Measurements from ENCODE around the gene SLC9A5.

The SLC9A5 gene, protein sequence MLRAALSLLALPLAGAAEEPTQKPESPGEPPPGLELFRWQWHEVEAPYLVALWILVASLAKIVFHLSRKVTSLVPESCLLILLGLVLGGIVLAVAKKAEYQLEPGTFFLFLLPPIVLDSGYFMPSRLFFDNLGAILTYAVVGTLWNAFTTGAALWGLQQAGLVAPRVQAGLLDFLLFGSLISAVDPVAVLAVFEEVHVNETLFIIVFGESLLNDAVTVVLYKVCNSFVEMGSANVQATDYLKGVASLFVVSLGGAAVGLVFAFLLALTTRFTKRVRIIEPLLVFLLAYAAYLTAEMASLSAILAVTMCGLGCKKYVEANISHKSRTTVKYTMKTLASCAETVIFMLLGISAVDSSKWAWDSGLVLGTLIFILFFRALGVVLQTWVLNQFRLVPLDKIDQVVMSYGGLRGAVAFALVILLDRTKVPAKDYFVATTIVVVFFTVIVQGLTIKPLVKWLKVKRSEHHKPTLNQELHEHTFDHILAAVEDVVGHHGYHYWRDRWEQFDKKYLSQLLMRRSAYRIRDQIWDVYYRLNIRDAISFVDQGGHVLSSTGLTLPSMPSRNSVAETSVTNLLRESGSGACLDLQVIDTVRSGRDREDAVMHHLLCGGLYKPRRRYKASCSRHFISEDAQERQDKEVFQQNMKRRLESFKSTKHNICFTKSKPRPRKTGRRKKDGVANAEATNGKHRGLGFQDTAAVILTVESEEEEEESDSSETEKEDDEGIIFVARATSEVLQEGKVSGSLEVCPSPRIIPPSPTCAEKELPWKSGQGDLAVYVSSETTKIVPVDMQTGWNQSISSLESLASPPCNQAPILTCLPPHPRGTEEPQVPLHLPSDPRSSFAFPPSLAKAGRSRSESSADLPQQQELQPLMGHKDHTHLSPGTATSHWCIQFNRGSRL

DNA sequence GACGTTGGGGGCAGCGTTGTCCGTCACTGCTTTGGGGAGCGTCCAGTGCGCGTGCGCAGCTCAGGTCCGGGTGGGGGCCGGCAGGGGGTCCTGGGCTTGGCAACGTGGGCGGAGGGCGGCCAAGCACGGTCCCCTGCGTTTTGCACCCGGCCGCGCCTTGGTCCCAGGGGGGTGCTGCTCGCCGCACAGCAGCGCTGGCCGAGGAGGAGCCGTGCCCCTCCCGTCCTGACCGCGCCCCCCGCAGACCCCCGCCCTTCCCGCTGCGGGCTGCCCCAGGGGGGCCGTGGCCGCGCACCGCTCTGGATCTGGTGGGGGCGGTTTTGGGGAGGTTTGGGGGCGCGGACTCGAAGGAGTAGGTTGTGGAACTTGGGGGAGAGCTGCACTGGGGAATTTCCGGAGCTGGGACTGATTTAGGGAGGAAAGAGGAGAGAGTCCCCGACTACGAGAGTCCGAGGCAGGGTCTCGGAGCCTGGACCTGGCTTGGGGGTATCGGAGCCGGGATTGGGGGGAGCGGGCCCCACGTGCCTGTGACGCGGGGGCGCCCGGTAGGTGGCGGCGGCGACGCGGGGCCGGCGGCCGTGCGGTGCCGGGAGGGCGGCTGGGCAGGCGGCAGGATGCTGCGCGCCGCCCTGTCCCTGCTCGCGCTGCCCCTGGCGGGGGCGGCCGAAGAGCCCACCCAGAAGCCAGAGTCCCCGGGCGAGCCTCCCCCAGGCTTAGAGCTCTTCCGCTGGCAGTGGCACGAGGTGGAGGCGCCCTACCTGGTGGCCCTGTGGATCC is at the start of gene SLC9A5:
SLC9A5 (plus strand) TSS at position 579 of the 777 bp plus-strand sequence; CDS start at position 615, 36 bp downstream.
- peak; percentile 53 for DNase-seq

- no peak for DNase-seq
These were observed 49.6 kb upstream of the SLC9A5 start, which contains the start of gene ELMO3 for GRCh38 chr16:67199011-67199807. ELMO3 (plus strand) TSS chr16:67199131; CDS start chr16:67199327, 196 bp downstream.

GRCh38 chr16:67199808-67200198 is 49.0 kb upstream of the SLC9A5 start:
- DNase-seq: no peak

- DNase-seq: no peak
These were observed 48.3 kb upstream of the SLC9A5 start for GRCh38 chr16:67200491-67200890.

GRCh38 chr16:67201411-67202345 is 47.1 kb upstream of the SLC9A5 start:
- no peak for DNase-seq

GRCh38 chr16:67202426-67202825 is 46.4 kb upstream of the SLC9A5 start:
- no peak for DNase-seq

- DNase-seq: no peak
These were observed 45.8 kb upstream of the SLC9A5 start for GRCh38 chr16:67202956-67203493.

DNA sequence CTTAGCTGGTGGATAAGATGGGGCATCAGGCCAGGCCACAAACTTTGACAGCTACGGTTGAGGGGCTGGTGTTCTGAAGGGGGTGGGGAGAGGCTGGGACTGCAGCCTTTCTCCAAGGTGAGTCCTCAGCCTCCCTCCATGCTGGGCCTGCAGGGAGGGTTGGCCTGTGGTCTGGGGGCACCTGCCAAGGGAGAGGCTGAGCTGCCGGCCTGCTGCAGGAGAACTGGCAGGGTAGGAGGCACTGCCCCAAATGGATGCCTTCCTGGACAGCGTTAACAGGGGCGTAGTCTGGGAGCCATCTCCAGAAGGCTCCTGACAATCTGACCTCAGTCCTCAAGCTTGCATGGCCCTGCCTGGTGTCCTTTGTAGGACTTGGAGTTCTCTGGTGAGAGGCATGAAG is 44.7 kb upstream of the SLC9A5 start:
- no peak for DNase-seq

DNA sequence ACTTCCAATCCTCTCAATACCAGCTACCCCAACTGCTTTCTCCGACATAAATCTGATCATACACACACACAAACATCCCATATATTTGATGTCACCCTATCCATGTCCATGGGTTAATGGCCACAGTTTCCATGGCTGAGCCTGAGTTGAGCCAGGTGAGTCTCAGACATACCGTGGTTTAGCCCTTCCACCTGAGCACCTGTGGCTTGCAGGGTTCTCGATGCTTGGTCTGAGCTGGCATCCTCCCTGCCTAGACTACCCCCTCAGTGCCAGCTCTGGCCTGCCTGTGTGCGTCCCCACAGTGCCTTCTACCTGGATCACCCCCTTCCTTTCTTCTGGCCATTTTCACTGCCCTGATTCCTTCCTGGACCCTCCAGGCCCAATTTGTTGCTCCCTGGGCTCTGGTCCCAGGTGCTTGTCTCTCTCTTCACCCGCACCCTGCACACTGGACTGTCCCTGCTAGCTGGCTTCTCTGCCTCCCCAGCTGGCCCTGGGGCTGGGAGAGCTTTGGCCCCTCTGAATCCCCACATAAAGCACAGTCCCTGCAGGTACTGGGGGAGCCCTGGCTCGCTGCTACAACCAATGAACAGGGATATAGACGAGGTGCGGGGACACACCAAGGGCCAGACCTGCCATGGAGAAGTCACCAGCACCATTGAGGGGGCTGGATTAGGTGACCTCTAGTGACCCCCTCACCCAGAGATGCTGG is 42.5 kb upstream of the SLC9A5 start:
- no peak for DNase-seq

GRCh38 chr16:67206838-67207248 is 41.9 kb upstream of the SLC9A5 start:
- DNase-seq: no peak

DNA sequence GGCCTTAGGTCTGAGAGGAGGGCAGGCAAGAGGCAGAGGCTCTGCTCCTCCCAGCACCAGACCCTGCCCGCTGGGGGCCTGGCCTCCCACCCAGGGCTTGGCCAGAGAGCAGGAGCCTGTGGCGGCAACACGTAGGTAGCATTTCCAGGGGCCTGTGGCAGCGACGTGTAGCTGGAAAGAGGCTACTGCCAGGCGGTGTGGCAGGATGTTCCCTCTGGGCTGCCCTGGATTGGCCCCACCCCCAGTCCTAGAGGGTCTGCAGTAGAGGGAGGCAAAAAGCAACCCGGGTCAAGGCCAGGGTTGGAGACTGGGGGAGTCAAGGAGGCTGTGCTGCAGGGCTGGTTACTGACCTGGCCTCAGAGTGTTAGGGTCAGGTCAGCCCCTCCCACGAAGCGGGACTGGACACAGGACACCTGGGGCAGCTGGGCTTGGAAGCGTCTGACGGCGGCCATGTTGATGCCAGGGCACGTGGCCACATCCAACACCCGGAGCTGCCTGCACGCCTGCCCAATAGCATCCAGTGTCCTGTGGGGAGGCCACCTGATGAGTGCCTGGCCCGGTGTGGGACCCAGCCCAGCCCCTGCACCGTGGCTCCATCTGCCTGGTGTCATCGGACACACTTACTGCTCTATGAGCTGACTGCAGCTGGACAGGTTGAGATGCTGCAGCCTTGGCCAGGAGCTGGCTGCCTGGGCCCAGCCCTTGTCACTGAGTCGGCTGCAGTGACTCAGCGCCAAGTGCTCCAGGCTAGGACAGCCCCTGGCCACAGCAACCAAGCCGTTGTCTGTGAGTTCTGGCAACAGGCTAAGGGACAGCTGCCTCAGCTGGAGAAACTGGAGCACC is 41.3 kb upstream of the SLC9A5 start:
- DNase-seq: no peak

DNA sequence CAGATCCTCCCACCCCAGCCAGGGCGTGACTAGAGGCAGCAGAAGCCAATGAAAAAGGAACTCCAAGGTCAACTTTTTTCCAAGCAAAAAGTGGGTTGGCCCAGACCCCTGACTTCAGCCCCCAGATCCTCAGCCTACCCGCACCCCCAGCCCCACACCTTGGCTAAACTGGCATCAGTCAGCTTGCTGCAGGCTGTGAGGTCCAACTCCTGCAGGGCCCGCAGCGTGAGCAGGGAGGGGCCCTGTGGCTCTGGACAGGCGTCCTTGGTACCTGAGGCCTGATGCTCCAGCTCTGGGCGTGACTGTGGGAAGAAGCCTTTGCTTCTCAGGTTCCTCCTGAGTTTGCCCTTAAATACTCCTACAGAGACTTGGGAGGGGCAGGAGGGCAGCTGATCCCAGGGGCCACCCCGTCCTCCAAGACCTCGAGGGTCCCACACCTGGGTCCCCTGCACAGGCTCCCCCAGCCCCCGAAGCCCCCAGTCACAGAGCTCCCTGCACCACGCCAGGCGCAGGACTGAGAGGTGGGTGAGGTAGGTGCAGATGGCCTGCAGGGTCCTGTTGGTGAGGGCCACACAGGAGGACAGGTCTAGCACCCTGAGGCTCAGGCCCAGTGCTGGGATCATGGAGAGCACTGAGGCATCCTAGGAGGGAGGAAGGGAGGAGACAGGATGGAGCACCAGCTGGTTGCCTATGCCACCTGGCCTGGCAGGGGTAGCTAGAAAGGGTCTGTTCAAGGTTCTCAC is 40.5 kb upstream of the SLC9A5 start:
- no peak for DNase-seq

- DNase-seq: no peak
These were observed 39.2 kb upstream of the SLC9A5 start for GRCh38 chr16:67209565-67209964.

- DNase-seq: no peak
These were observed 38.5 kb upstream of the SLC9A5 start for GRCh38 chr16:67210069-67210937.

- DNase-seq: no peak
These were observed 37.1 kb upstream of the SLC9A5 start for GRCh38 chr16:67211674-67212073.

DNA sequence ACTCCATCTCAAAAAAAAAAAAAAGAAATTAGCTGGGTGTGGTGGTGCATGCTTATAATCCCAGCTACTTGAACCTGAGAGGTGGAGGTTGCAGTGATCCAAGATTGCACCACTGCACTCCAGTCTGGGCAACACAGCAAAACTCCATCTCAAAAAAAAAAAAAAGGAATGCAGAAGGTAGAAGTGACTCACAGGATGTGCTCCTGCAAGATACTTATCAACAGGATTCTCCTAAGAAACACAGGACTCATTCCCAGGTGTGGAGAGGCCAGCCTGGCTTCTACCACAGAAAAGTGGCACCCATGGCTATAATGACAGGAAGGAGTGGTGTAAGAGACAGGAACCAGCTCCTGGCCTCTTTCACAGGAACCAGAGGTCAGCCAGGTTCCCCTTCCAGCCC is 36.0 kb upstream of the SLC9A5 start:
- no peak for DNase-seq

Data from right hindlimb (tissue), 1 donor.